Tibial nerve (tissue), 4 donors: ENCODE measurements around the gene CREBRF.

Experiments
- EP300 ChIP-seq, 2 donors: sonication (generic); formaldehyde crosslinking; IDR thresholded peaks; one replicate each; pipeline ENCODE4 v1.6.1; 2017; ENCODE audit warnings: antibody characterized with exemption in 2 of 2, mild to moderate bottlenecking in 1 of 2
- POLR2A ChIP-seq, 2 donors: fragments of 450-650 bp; IDR thresholded peaks; one replicate each; pipeline ENCODE4 v1.6.1; 2017; ENCODE audit warnings: antibody characterized with exemption in 2 of 2, mild to moderate bottlenecking in 2 of 2, moderate library complexity in 2 of 2
- TF ChIP-seq, protein P1 (sequence below), 5 experiments: fragments of 200-600 bp in 3 of 5; fragments of 450-650 bp in 2 of 5; sonication (generic) in 3 of 5; IDR thresholded peaks; one replicate each; pipeline ENCODE4 v1.5.1; 2016 to 2019; ENCODE audit warnings: antibody characterized with exemption in 5 of 5, mild to moderate bottlenecking in 3 of 5, moderate library complexity in 2 of 5

- TF ChIP-seq, protein P1, sequence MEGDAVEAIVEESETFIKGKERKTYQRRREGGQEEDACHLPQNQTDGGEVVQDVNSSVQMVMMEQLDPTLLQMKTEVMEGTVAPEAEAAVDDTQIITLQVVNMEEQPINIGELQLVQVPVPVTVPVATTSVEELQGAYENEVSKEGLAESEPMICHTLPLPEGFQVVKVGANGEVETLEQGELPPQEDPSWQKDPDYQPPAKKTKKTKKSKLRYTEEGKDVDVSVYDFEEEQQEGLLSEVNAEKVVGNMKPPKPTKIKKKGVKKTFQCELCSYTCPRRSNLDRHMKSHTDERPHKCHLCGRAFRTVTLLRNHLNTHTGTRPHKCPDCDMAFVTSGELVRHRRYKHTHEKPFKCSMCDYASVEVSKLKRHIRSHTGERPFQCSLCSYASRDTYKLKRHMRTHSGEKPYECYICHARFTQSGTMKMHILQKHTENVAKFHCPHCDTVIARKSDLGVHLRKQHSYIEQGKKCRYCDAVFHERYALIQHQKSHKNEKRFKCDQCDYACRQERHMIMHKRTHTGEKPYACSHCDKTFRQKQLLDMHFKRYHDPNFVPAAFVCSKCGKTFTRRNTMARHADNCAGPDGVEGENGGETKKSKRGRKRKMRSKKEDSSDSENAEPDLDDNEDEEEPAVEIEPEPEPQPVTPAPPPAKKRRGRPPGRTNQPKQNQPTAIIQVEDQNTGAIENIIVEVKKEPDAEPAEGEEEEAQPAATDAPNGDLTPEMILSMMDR (IDR thresholded peaks at IDR 0.05), result no peak
- TF ChIP-seq POLR2A (IDR thresholded peaks at IDR 0.05) (no peak), EP300 (IDR thresholded peaks at IDR 0.05) (no peak)
These were observed 35.5 kb upstream of the CREBRF start for GRCh38 chr5:173020643-173021042.
